NCI-H69 (cell line): ENCODE results near the gene TEX101.

ENCODE experiments used
- DNase-seq: peaks from one replicate; lab custom pipeline; 2025; lab: John Stamatoyannopoulos, UW

The TEX101 gene

GRCh38 chr19:43447655-43448054 lies 33.0 kb downstream of the TEX101 start:
- DNase-seq = no peak

GRCh38 chr19:43450545-43450997 lies 35.9 kb downstream of the TEX101 start:
- no peak for DNase-seq

- DNase-seq = no peak
These were observed 37.9 kb downstream of the TEX101 start for GRCh38 chr19:43452582-43452981.

- no peak for DNase-seq
These were observed 39.3 kb downstream of the TEX101 start for GRCh38 chr19:43454031-43454430.

- no peak for DNase-seq
These were observed 40.8 kb downstream of the TEX101 start for GRCh38 chr19:43455321-43456113.

- no peak for DNase-seq
These were observed 43.1 kb downstream of the TEX101 start for GRCh38 chr19:43457809-43458208.

- DNase-seq = no peak
These were observed 45.8 kb downstream of the TEX101 start for GRCh38 chr19:43460362-43461016.

GRCh38 chr19:43461303-43461702 lies 46.6 kb downstream of the TEX101 start:
- no peak for DNase-seq

- DNase-seq = no peak
These were observed 47.7 kb downstream of the TEX101 start for GRCh38 chr19:43462383-43462782.

GRCh38 chr19:43462785-43463380 lies 48.2 kb downstream of the TEX101 start:
- no peak for DNase-seq

GRCh38 chr19:43463381-43464133 lies 48.9 kb downstream of the TEX101 start:
- DNase-seq = peak; percentile 96

GRCh38 chr19:43464134-43464775 lies 49.6 kb downstream of the TEX101 start:
- DNase-seq = peak; percentile 77

GRCh38 chr19:43465468-43466120 lies 50.9 kb downstream of the TEX101 start, which contains the start of gene LYPD3:
TSS of gene LYPD3 (minus strand) at chr19:43465608. CDS start at chr19:43465571, 37 bp downstream.
- peak; percentile 21 for DNase-seq

GRCh38 chr19:43466793-43467192 lies 52.1 kb downstream of the TEX101 start:
- no peak for DNase-seq

- no peak for DNase-seq
These were observed 52.6 kb downstream of the TEX101 start for GRCh38 chr19:43467276-43467675.

- no peak for DNase-seq
These were observed 53.0 kb downstream of the TEX101 start for GRCh38 chr19:43467730-43468129.
